Ishikawa (cell line): ENCODE data around the gene MST1R.

Source experiments
- EGR1 ChIP-seq: IDR thresholded peaks from 2 replicates; pipeline ENCODE4 v1.6.1; 2012
- EP300 ChIP-seq: IDR thresholded peaks from 2 replicates; pipeline ENCODE4 v1.6.1; 2012; ENCODE audit warnings: borderline replicate concordance
- FOXM1 ChIP-seq: IDR thresholded peaks from 2 replicates; pipeline ENCODE4 v1.6.1; 2012; ENCODE audit warnings: low read depth, borderline replicate concordance
- TAF1 ChIP-seq: IDR thresholded peaks from 2 replicates; pipeline ENCODE4 v1.6.1; 2012; ENCODE audit warnings: low read depth, mild to moderate bottlenecking
- TF ChIP-seq, protein P1 (sequence below): IDR thresholded peaks from 2 replicates; pipeline ENCODE4 v1.6.1; 2012

DNA sequence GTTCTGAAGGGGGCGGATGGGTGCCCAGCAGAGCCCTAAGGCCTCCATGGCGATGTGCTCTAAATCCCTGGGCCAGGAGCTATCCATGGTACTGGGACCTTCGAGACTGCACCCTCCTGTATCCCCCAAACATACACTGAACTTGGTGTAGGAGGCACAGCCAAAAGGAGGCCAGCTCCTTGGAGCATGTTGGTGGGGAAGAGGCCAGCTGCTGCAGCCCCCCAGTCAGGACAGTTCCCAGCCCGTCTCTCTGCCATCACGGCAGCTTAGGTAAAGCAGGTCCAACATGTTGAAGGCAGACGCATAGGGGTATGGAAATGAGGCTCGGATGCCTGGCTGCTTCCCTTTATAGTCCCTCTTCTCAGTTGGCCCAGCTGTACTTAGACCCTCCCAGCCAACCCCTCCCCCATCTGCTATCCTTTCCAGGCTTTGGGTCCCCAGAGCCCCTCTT is 35.8 kb downstream of the MST1R start:
- TF ChIP-seq, protein P1, sequence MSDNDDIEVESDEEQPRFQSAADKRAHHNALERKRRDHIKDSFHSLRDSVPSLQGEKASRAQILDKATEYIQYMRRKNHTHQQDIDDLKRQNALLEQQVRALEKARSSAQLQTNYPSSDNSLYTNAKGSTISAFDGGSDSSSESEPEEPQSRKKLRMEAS, result no peak
- TF ChIP-seq EP300 (no peak), EGR1 (no peak), TAF1 (no peak), FOXM1 (no peak)
